Measurements from ENCODE around the gene THBS2. TPM values are rescaled to one million over a fixed set of nuclear protein-coding genes. Genes with fewer than 3 reads are reported as not detected.

THBS2 gene
- total and polyA plus RNA-seq, 11 donors = 1.9 to 51.7 (median 15.9) TPM

GRCh38 chr6:169223006-169223405, 30.6 kb downstream of the THBS2 start:
- Histone ChIP-seq H3K36me3 (peaks cover 0 to 72% (median 25%) of the 10 kb centered on the region in 9 donors), H3K27me3 (no peaks in the 10 kb centered on the region), H3K9me3 (no peaks in the 10 kb centered on the region), H3K4me3 (no peak overlapping the region), H3K4me1 (peaks cover 0 to 9% (median 0%) of the 10 kb centered on the region in 12 donors), H3K27ac (no peak overlapping the region)
- DNase-seq = no peak
- 94 to 97% (median 95%) methylated on average over 8 to 9 of the region's 9 CpGs for WGBS, 4 donors
- intact Hi-C loops (cut with DNase I) = loop anchor here in 1 of 10 donors (10.0 kb wide), 1 partner anchor 148 kb away; no protein-coding TSS in a partner anchor
- TF ChIP-seq CTCF (IDR thresholded peaks at IDR 0.05) (no peak), POLR2A (IDR thresholded peaks at IDR 0.05) (no peak)
- no peak for ATAC-seq

GRCh38 chr6:169222126-169222525, 31.5 kb downstream of the THBS2 start:
- Histone ChIP-seq H3K9me3 (no peaks in the 10 kb centered on the region), H3K4me1 (peaks cover 0 to 9% (median 0%) of the 10 kb centered on the region in 12 donors), H3K27ac (no peak overlapping the region), H3K27me3 (no peaks in the 10 kb centered on the region), H3K36me3 (peaks cover 0 to 69% (median 23%) of the 10 kb centered on the region in 9 donors), H3K4me3 (no peak overlapping the region)
- TF ChIP-seq POLR2A (IDR thresholded peaks at IDR 0.05) (no peak), CTCF (IDR thresholded peaks at IDR 0.05) (no peak)
- 94 to 97% (median 95%) methylated on average over 24 of the region's 24 CpGs for WGBS, 4 donors
- DNase-seq = no peak
- ATAC-seq = no peak
- intact Hi-C loops (cut with DNase I) = loop anchor here in 1 of 10 donors (10.0 kb wide), 1 partner anchor 147 kb away; no protein-coding TSS in a partner anchor

GRCh38 chr6:169221264-169221663, 32.4 kb downstream of the THBS2 start:
- 86 to 90% (median 88%) methylated on average over 7 of the region's 7 CpGs for WGBS, 4 donors
- Histone ChIP-seq H3K36me3 (peaks cover 0 to 71% (median 16%) of the 10 kb centered on the region in 9 donors), H3K27ac (no peak overlapping the region)

More at GRCh38 chr6:169221264-169221663, 32.4 kb downstream of the THBS2 start:
- DNase-seq = no peak
- no peak for ATAC-seq
- no peaks in the 10 kb centered on the region for H3K27me3 ChIP-seq
- no peaks in the 10 kb centered on the region for H3K9me3 ChIP-seq
- intact Hi-C loops (cut with DNase I) = loop anchor here in 1 of 10 donors (10.0 kb wide), 1 partner anchor 146 kb away; no protein-coding TSS in a partner anchor
- TF ChIP-seq CTCF (IDR thresholded peaks at IDR 0.05) (no peak), POLR2A (IDR thresholded peaks at IDR 0.05) (no peak)
- H3K4me3 ChIP-seq = no peak overlapping the region
- peaks cover 0 to 9% (median 0%) of the 10 kb centered on the region in 12 donors for H3K4me1 ChIP-seq
